Activated B cell treated with CpG ODN at 0.5 μM for 24 hours (primary cell): ENCODE data around the gene UNC119. TPM values are rescaled to one million over a fixed set of nuclear protein-coding genes. Genes with fewer than 3 reads are reported as not detected.

Experiments used
- ATAC-seq: fragments of 200-7000 bp; cut with Tn5 transposase; one replicate; pipeline ENCODE4 v1.10.0; 2021; ENCODE audit warnings: low read depth, mild to moderate bottlenecking, moderate library complexity
- CTCF ChIA-PET: fragments of 350-600 bp; sonication (Branson Sonifier 250); formaldehyde crosslinking; loops from one replicate; lab custom pipeline; 2021; ENCODE audit warnings: antibody characterized with exemption; lab: Charles Lee
- POLR2A ChIA-PET: fragments of 350-600 bp; sonication (Branson Sonifier 250); formaldehyde crosslinking; loops from one replicate; lab custom pipeline; 2021; ENCODE audit warnings: antibody characterized with exemption; lab: Charles Lee
- DNase-seq: peaks from one replicate; pipeline ENCODE4 v3.0.0; 2022
- H3K27ac Mint-ChIP-seq: one replicate; pipeline ENCODE4 v1.8.0; 2020; ENCODE audit warnings: mixed read lengths
- H3K27me3 Mint-ChIP-seq: one replicate; pipeline ENCODE4 v1.8.0; 2021; ENCODE audit warnings: mixed read lengths
- H3K36me3 Mint-ChIP-seq: one replicate; pipeline ENCODE4 v1.8.0; 2021; ENCODE audit warnings: low read depth, mixed read lengths
- H3K4me1 Mint-ChIP-seq: one replicate; pipeline ENCODE4 v1.8.0; 2021; ENCODE audit warnings: mixed read lengths
- H3K4me3 Mint-ChIP-seq: one replicate; pipeline ENCODE4 v1.8.0; 2020; ENCODE audit warnings: mild to moderate bottlenecking, mixed read lengths
- H3K9me3 Mint-ChIP-seq: one replicate; pipeline ENCODE4 v1.8.0; 2020; ENCODE audit warnings: mixed read lengths
- intact Hi-C: fragments of 100-400 bp; cut with micrococcal nuclease; formaldehyde crosslinking; loops from one replicate; pipeline ENCODE4 v1.15.1; 2024
- total RNA-seq: library from RNA; stranded (reverse); gene quantifications from 2 replicates; pipeline ENCODE4 v1.2.3, GENCODE V29; 2022
- TF ChIP-seq, protein P1 (sequence below): fragments of 200-600 bp; IDR thresholded peaks from one replicate; pipeline ENCODE4 v1.8.0; 2022; ENCODE audit warnings: antibody characterized with exemption, mild to moderate bottlenecking

UNC119 gene
- total RNA-seq, 1 donor from 2014 or later: 437 TPM

DNA sequence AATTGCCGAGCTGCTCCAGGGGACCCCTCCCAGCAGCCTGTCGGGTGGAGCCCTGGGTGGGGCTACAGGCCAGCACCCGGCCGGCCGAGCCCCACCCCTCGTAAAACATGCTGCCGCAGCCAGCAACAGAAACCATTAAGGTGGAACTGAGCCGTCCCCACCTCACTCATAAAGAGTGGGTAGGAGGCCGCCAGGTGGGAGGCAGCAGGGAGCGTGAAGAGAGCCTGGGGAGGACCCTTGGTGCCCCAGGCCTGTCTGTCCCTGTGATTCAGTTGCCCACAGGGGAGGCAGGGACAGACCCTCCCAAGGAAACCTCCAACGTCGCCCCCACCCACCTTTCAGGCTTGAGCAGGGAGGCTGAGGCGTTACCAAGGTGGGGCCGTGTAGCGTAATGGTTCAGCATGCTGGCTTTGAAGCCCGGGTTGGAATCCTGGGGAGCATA is 37.8 kb downstream of the UNC119 start:
- no peaks in the 10 kb centered on the region for H3K36me3 Mint-ChIP-seq
- no peak overlapping the region for H3K27ac Mint-ChIP-seq

DNA sequence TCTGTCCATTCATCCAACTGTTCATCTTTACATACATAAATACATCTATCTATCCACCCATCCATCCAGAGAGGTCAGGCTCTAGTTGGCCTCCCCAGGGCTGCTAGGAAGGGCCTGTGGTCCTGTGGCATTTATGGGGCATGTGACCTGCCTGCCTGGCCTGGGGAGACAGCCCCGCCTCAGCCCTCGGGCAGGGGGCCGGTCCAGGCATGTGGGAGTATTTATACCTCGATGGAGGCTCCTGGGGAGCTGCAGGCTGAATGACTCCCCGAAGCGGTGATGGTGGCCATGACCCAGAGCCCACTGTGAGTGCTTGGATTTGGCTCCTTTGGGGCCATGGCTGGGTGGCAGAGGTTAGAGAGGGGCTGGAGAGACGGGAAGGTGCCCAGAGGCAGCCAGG is 38.9 kb downstream of the UNC119 start:
- DNase-seq: no peak
- Mint-ChIP-seq H3K9me3 (no peaks in the 10 kb centered on the region), H3K4me1 (peaks cover 5% of the 10 kb centered on the region), H3K4me3 (no peak overlapping the region), H3K27me3 (peaks cover 10% of the 10 kb centered on the region), H3K36me3 (no peaks in the 10 kb centered on the region), H3K27ac (no peak overlapping the region)
- ChIA-PET POLR2A (no interaction called here), CTCF (no interaction called here)
- intact Hi-C loops: no loop called here
- TF ChIP-seq, protein P1, sequence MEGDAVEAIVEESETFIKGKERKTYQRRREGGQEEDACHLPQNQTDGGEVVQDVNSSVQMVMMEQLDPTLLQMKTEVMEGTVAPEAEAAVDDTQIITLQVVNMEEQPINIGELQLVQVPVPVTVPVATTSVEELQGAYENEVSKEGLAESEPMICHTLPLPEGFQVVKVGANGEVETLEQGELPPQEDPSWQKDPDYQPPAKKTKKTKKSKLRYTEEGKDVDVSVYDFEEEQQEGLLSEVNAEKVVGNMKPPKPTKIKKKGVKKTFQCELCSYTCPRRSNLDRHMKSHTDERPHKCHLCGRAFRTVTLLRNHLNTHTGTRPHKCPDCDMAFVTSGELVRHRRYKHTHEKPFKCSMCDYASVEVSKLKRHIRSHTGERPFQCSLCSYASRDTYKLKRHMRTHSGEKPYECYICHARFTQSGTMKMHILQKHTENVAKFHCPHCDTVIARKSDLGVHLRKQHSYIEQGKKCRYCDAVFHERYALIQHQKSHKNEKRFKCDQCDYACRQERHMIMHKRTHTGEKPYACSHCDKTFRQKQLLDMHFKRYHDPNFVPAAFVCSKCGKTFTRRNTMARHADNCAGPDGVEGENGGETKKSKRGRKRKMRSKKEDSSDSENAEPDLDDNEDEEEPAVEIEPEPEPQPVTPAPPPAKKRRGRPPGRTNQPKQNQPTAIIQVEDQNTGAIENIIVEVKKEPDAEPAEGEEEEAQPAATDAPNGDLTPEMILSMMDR: no peak
- no peak for ATAC-seq

More for the DNA sequence above, 37.8 kb downstream of the UNC119 start:
- intact Hi-C loops: no loop called here
- DNase-seq (no peak), ATAC-seq (no peak)
- Mint-ChIP-seq H3K9me3 (no peaks in the 10 kb centered on the region), H3K4me1 (peaks cover 9% of the 10 kb centered on the region), H3K27me3 (peaks cover 4% of the 10 kb centered on the region), H3K4me3 (no peak overlapping the region)
- ChIA-PET CTCF (no interaction called here), POLR2A (no interaction called here)
- TF ChIP-seq, protein P1: no peak

DNA sequence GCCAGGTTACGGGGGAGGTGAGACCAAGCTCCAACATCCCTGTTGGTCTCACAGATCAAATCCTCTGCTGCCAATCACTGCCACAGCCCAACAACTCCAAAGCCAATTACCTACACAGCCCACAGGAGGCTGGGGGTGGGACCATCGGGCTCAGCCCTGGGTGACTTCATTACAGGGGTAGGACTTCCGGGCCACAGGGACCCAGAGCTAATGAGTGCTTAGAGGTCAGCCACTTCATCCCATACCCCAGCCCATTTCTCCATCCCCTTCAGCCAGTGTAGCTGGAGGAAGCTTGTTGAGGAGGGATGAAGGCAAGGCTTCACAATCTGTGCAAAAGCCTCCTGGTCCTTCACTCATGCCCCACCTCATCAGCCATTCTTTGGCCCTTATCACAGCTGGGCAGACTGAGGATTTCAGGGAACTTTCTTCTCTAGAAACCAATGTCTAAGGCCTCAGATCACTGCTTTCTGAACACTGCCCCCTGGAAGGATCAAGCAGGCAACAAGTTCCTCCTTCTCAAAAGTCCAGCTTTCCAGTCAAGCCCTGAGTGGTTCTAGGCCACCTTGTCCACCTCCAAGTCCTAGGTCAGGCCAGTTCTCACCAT is 40.5 kb downstream of the UNC119 start:
- no peak for DNase-seq
- TF ChIP-seq, protein P1: no peak
- POLR2A ChIA-PET: interaction anchor here (0.5 kb wide), 1 partner anchor 1193 kb away, joined by 3 read pairs; no protein-coding TSS in a partner anchor
- no peak for ATAC-seq
- intact Hi-C loops: no loop called here
- Mint-ChIP-seq H3K4me3 (no peak overlapping the region), H3K4me1 (no peaks in the 10 kb centered on the region), H3K27ac (no peak overlapping the region), H3K9me3 (no peaks in the 10 kb centered on the region), H3K36me3 (no peaks in the 10 kb centered on the region), H3K27me3 (peaks cover 17% of the 10 kb centered on the region)
- CTCF ChIA-PET: no interaction called here

DNA sequence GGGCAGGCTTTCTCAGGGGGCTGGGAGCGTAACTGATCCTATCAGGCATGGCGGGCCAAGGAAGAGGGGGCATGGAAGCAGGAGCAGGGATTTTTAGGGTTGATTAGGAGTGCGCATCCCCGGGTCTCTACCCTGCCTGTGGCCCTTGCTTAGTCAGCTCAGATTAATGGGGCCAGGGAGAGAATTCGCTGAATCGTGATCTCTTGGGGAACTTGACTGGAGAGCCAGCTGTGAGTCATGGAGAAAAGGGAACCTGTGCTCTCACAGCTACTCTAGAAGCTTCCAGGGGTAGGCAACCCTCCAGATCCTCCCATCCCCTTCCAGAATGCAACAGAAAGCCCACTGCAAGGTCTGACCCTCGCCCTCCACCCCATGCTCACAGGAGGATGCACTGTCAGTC is 42.6 kb downstream of the UNC119 start:
- ChIA-PET CTCF (no interaction called here), POLR2A (interaction anchor here (1.2 kb wide), 1 partner anchor 9 kb away, joined by 3 read pairs; no protein-coding TSS in a partner anchor)
- DNase-seq (no peak), ATAC-seq (no peak)
- Mint-ChIP-seq H3K36me3 (no peaks in the 10 kb centered on the region), H3K9me3 (no peaks in the 10 kb centered on the region), H3K4me3 (no peak overlapping the region), H3K27ac (no peak overlapping the region), H3K27me3 (peaks cover 24% of the 10 kb centered on the region), H3K4me1 (no peaks in the 10 kb centered on the region)
- TF ChIP-seq, protein P1: no peak
- intact Hi-C loops: no loop called here

DNA sequence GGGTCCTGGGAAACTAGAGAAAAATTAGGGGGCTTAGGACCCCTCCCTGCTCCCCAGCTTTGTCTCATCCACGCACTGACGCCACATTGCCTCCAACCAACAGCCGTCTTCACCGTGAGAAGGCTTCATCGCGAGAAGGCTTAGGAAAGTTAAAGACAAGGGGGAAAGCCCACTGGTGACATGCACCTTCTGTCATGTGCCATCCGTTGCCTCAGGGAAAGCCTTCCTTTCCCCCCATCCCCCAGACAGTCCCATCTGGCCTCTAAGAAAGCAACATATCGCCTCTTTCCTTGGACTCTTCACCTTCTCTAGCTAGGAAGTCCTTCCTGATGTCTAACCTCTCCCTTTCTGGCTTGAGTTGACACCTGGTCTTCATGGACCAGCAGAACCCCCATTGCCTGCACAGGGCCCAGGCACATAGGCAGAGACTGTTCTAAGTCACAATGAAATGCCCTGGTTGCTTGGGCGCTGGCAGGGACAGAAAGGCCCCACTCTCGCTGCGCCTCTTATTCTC is 44.2 kb downstream of the UNC119 start:
- H3K36me3 Mint-ChIP-seq: no peaks in the 10 kb centered on the region
- H3K9me3 Mint-ChIP-seq: no peaks in the 10 kb centered on the region
- no peak overlapping the region for H3K27ac Mint-ChIP-seq
- no peaks in the 10 kb centered on the region for H3K4me1 Mint-ChIP-seq
- POLR2A ChIA-PET: no interaction called here
- CTCF ChIA-PET: no interaction called here
- DNase-seq (no peak), ATAC-seq (no peak)
- intact Hi-C loops: no loop called here
- H3K4me3 Mint-ChIP-seq: no peak overlapping the region
- TF ChIP-seq, protein P1: no peak
- H3K27me3 Mint-ChIP-seq: peaks cover 24% of the 10 kb centered on the region
